Endothelial cell (in vitro differentiated cells): Measurements from ENCODE around the gene BMP2K. TPM values are rescaled to one million over a fixed set of nuclear protein-coding genes. Genes with fewer than 3 reads are reported as not detected.

Experiments
- DNase-seq: peaks from one replicate; pipeline ENCODE4 v3.0.0; 2021; ENCODE audit warnings: low spot score
- H3K27ac Mint-ChIP-seq: one replicate; pipeline ENCODE4 v1.8.0; 2021; ENCODE audit warnings: mixed read lengths, inconsistent platforms; ENCODE audit not compliant: unreplicated experiment
- H3K27me3 Mint-ChIP-seq: one replicate; pipeline ENCODE4 v1.8.0; 2021; ENCODE audit warnings: mild to moderate bottlenecking, moderate library complexity, mixed read lengths, inconsistent platforms; ENCODE audit not compliant: unreplicated experiment
- H3K36me3 Mint-ChIP-seq: one replicate; pipeline ENCODE4 v1.8.0; 2021; ENCODE audit warnings: mild to moderate bottlenecking, low read depth, mixed read lengths, inconsistent platforms; ENCODE audit not compliant: unreplicated experiment
- H3K4me1 Mint-ChIP-seq: one replicate; pipeline ENCODE4 v1.8.0; 2021; ENCODE audit warnings: mild to moderate bottlenecking, mixed read lengths, inconsistent platforms; ENCODE audit not compliant: unreplicated experiment
- H3K4me3 Mint-ChIP-seq: one replicate; pipeline ENCODE4 v1.8.0; 2021; ENCODE audit warnings: mild to moderate bottlenecking, mixed read lengths, inconsistent platforms; ENCODE audit not compliant: unreplicated experiment
- H3K9me3 Mint-ChIP-seq: one replicate; pipeline ENCODE4 v1.8.0; 2021; ENCODE audit warnings: mixed read lengths, inconsistent platforms; ENCODE audit not compliant: unreplicated experiment
- total RNA-seq: library from RNA; stranded (reverse); fragmentation: NEBNext Ultra II Directional; extraction: Animal tissue kit (Norgen Biotek cat#: 25700); gene quantifications from one replicate; pipeline ENCODE4 v1.2.1, GENCODE V29; 2021; ENCODE audit not compliant: unreplicated experiment
- TF ChIP-seq, protein P1 (sequence below): fragments of 200-600 bp; sonication (generic); IDR thresholded peaks from one replicate; pipeline ENCODE4 v1.5.0; 2021; ENCODE audit warnings: antibody characterized with exemption; ENCODE audit not compliant: unreplicated experiment

The BMP2K gene
- total RNA-seq, 1 donor from 2014 or later = 270 TPM

DNA sequence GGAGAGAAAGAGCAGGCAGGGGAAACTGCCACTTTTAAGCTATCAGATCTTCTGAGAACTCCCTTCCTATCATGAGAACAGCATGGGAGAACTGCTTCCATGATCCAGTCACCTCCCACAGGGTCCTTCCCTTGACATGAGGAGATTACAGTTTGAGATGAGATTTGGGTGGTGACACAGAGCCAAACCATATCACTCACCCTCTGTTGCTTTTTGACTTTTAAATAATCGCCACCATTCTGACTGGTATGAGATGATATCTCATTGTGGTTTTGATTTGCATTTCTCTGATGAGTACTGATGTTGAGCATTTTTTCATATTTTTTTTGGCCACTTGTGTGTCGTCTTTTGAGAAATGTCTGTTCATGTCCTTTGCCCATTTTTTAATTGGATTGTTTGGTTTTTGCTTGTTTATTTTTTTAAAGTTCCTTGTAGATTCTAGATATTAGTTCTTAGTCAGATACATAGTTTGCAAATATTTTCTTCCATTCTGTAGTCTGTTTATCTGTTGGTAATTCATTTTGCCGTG, 169.6 kb downstream of the BMP2K start:
- TF ChIP-seq, protein P1, sequence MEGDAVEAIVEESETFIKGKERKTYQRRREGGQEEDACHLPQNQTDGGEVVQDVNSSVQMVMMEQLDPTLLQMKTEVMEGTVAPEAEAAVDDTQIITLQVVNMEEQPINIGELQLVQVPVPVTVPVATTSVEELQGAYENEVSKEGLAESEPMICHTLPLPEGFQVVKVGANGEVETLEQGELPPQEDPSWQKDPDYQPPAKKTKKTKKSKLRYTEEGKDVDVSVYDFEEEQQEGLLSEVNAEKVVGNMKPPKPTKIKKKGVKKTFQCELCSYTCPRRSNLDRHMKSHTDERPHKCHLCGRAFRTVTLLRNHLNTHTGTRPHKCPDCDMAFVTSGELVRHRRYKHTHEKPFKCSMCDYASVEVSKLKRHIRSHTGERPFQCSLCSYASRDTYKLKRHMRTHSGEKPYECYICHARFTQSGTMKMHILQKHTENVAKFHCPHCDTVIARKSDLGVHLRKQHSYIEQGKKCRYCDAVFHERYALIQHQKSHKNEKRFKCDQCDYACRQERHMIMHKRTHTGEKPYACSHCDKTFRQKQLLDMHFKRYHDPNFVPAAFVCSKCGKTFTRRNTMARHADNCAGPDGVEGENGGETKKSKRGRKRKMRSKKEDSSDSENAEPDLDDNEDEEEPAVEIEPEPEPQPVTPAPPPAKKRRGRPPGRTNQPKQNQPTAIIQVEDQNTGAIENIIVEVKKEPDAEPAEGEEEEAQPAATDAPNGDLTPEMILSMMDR = no peak
- no peak for DNase-seq
- H3K27me3 Mint-ChIP-seq = peaks cover 1% of the 10 kb centered on the region

DNA sequence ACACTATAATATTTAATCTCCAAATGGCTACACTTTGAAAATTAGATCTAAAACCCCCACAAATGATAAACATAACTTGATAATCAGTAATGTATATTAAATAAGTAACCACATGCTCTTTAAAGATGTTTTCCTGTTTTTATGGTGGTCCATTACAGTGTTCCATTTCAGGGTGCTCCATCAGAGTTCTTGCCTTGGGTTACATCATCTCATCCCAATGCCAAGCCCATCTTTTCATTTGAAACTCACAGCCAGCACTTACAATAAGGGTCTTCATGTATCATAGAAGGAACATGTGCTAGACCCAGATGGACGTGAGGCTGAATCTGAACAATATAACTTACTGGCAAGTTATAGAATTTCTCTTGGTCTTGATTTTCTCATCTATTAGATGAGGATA, 173.6 kb downstream of the BMP2K start:
- no peaks in the 10 kb centered on the region for H3K9me3 Mint-ChIP-seq
- TF ChIP-seq, protein P1 = no peak
- H3K27me3 Mint-ChIP-seq = no peaks in the 10 kb centered on the region
- H3K4me3 Mint-ChIP-seq = no peak overlapping the region
- no peak overlapping the region for H3K27ac Mint-ChIP-seq
- H3K4me1 Mint-ChIP-seq = peaks cover 22% of the 10 kb centered on the region
- no peaks in the 10 kb centered on the region for H3K36me3 Mint-ChIP-seq
- DNase-seq = no peak

More for the DNA sequence above, 169.6 kb downstream of the BMP2K start:
- H3K27ac Mint-ChIP-seq = no peak overlapping the region
- H3K36me3 Mint-ChIP-seq = no peaks in the 10 kb centered on the region
- H3K4me1 Mint-ChIP-seq = peaks cover 26% of the 10 kb centered on the region
- H3K9me3 Mint-ChIP-seq = no peaks in the 10 kb centered on the region
- H3K4me3 Mint-ChIP-seq = no peak overlapping the region

DNA sequence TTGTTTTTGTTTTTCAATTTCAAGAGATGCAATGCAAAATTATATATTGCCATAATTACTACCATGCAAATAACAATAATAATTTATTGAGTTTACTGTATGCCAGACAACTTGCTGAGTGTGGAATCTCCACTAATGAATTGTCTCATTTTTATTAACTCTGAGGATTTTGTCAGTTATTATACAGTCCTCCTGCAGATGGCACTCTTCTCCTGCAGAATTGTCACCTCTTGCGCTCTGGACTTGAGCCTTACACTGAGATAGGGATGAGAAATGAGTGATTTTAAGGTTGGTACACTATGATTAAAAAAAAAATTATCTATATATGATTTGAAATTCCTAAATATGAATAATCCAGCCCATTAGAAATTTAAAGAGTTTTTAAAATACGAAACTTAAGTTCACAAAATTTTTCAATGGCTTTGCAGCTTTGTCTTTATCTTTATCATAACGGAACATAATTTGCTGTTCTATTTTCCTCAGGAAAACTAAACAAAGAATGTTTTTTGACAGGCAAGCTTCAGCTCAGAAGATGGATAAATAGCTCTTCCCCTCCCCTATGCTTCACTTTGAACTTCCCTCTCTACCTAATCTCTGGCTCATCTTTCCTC, 175.8 kb downstream of the BMP2K start:
- no peak overlapping the region for H3K4me3 Mint-ChIP-seq
- TF ChIP-seq, protein P1 = peak; percentile 74
- H3K36me3 Mint-ChIP-seq = no peaks in the 10 kb centered on the region
- no peaks in the 10 kb centered on the region for H3K27me3 Mint-ChIP-seq
- peaks cover 22% of the 10 kb centered on the region for H3K4me1 Mint-ChIP-seq
- DNase-seq = peak; percentile 44
- H3K27ac Mint-ChIP-seq = peak overlapping the region; percentile 34
- H3K9me3 Mint-ChIP-seq = no peaks in the 10 kb centered on the region

DNA sequence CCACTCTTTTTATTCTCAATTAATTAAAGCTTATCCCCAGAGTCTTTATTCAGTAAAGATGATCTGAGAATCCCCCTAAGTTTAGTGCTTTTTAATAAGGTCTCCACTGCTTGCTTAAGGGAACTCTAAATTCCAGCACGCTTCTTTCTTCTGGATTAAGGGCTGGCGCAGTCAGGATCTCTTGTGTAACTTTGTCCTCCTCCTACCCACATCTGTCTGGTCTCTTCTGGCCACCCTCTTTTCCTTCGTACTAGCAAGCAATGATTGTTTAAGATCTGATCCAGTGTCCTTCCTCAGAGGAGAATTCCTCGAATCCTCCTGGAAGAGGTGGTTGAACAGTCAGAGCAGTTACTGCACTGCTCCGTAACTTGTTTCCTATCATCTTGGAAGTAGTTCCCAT, 177.1 kb downstream of the BMP2K start:
- DNase-seq = no peak
- no peak overlapping the region for H3K27ac Mint-ChIP-seq
- no peaks in the 10 kb centered on the region for H3K27me3 Mint-ChIP-seq
- H3K9me3 Mint-ChIP-seq = no peaks in the 10 kb centered on the region
- no peaks in the 10 kb centered on the region for H3K36me3 Mint-ChIP-seq
- H3K4me3 Mint-ChIP-seq = no peak overlapping the region
- peaks cover 22% of the 10 kb centered on the region for H3K4me1 Mint-ChIP-seq
- TF ChIP-seq, protein P1 = no peak
